HepG2 (cell line): ENCODE results near the gene MTREX.

Source experiments
- ARID3A ChIP-seq: IDR thresholded peaks from 2 replicates; pipeline ENCODE4 v1.6.1; 2012; ENCODE audit warnings: low read depth, low read length, improper control_type of control experiment
- CREB1 ChIP-seq, 2 experiments: fragments of 450-650 bp in 1 of 2; IDR thresholded peaks; 2 replicates each; pipeline ENCODE4 v1.6.1; 2016 to 2017; ENCODE audit warnings: control low read depth in 1 of 2, mild to moderate bottlenecking in 1 of 2, missing compliant biosample characterization in 1 of 2, missing genetic modification characterization in 1 of 2
- GLI4 ChIP-seq: sonication (generic); formaldehyde crosslinking; IDR thresholded peaks from 2 replicates; pipeline ENCODE4 v1.5.1; 2020; ENCODE audit warnings: missing genetic modification reagents, mild to moderate bottlenecking, moderate library complexity, borderline replicate concordance
- PATZ1 ChIP-seq: sonication (generic); formaldehyde crosslinking; IDR thresholded peaks from 2 replicates; pipeline ENCODE4 v1.4.0; 2020; ENCODE audit warnings: missing genetic modification reagents
- RAD21 ChIP-seq: fragments of 450-650 bp; formaldehyde crosslinking; IDR thresholded peaks from 2 replicates; pipeline ENCODE4 v1.5.0; 2020; ENCODE audit warnings: mild to moderate bottlenecking
- RXRB ChIP-seq: IDR thresholded peaks from 2 replicates; pipeline ENCODE4 v1.6.1; 2016; ENCODE audit warnings: borderline replicate concordance, missing genetic modification reagents, missing compliant biosample characterization
- ZNF10 ChIP-seq: sonication (generic); formaldehyde crosslinking; IDR thresholded peaks from 2 replicates; pipeline ENCODE4 v1.4.0; 2020; ENCODE audit warnings: mild to moderate bottlenecking, low read depth, missing genetic modification reagents, borderline replicate concordance
- ZNF30 ChIP-seq: sonication (generic); formaldehyde crosslinking; IDR thresholded peaks from 2 replicates; pipeline ENCODE4 v1.5.0; 2020; ENCODE audit warnings: mild to moderate bottlenecking, missing genetic modification reagents

DNA sequence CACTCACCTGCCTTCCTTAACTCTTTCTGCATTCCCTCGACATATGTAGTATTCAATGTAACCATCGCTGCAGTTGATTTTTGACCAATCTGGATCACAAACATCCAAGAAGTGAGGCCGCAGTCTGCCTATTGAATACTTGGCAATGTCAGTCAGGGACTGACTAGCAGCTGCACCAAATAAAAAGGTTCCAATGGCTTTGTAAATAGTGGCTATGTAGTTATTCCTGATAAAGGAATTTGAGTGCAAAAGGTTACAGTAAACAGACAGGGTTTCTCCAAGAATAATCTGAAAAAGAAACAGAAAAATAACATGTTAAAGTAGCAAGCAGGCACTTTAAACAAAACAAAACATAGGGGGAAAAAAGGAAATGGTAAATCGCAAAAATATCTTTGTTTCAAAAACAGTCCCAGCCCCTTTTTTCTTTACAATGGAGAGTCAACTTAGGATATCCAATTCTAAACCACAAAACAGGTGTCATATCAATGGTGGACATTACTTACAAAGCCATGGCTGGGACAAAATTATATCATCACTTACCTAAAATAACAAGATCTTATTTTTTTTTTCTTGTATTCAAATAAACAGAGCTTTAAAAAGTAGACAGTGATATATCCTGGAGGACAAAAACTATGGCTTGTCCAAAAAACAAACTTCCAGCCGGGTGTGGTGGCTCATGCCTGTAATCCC is 160.2 kb downstream of the MTREX start:
- TF ChIP-seq ZNF10 (CRISPR knock-in tag): no peak
- no peak for TF ChIP-seq RAD21 (CRISPR knock-in tag)
- TF ChIP-seq CREB1 (IDR thresholded peaks at IDR 0.05): no peak
- no peak for TF ChIP-seq CREB1 (CRISPR knock-in tag; IDR thresholded peaks at IDR 0.05)
- no peak for TF ChIP-seq GLI4 (CRISPR knock-in tag)
- no peak for TF ChIP-seq PATZ1 (CRISPR knock-in tag)
- no peak for TF ChIP-seq ARID3A
- no peak for TF ChIP-seq RXRB (CRISPR knock-in tag)
- no peak for TF ChIP-seq ZNF30 (CRISPR knock-in tag)
